HG02642 (cell line): ENCODE measurements around the gene PMS1.
"Not testable (repeated sequence)": the region's sequence is repeated elsewhere in the genome, so short reads cannot be mapped to it uniquely, and the experiment has no call there.

Experiments used
- ATAC-seq: cut with Tn5 transposase; IDR thresholded peaks from one replicate; pipeline ENCODE4 v1.9.1; 2021; ENCODE audit warnings: mild to moderate bottlenecking; ENCODE audit not compliant: unreplicated experiment, poor library complexity

Gene PMS1

DNA sequence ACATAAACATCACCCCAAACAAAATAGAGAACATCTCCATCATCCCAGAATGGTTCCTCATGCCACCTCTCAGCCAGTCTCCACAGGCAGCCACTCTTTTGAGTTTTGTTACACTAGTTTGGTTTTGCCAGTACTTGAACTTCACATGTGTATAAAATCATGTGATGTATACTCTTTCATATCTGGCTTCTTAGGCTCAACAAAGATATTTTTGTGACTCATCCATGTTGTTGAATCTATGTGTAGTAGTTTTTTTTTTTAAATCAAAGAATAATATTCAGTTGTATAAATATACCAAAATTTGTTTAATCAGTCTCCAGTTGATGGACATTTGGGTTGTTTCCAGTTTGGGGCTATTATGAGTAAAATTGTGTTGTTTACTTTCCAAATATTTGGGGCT lies 75.9 kb downstream of the PMS1 start:
- ATAC-seq, result no peak

DNA sequence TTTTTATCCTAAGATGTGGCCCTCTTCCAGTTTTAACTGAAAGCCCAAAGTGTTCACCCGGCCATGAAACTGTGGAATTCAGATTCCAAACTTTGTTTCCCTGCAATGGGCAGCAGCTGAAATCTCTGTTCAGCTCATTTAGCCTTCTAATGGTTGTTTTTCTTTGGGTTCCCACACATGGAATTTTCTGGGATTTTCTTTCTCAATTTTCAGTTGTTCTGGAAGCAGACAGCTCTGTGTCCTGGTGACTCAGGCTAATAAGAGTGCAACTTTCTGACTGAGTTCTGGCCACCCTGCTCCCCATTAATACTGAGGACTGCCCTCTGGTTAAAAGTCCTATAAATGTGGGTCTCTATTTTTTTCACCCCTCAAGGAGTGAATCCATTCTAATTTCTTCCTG lies 78.5 kb downstream of the PMS1 start:
- no peak for ATAC-seq

DNA sequence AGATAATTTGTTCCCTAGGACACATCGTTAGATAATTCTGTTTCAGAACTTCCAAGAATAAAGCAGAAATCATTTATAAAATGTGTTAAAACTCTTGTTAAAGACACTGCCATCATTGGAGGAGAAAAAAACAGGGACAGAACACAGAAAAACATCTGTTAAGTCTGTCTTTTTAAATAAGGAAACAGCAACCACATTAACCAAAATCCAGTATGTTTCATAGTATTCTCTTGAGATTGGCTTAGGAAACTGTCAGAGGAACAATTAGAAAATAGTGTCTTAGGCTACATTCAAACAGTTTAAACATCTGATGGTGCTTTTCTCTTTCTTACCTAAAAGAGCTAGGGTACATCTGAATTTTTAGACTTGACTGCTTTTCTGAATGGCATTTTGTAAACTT lies 81.6 kb downstream of the PMS1 start:
- ATAC-seq, result no peak

DNA sequence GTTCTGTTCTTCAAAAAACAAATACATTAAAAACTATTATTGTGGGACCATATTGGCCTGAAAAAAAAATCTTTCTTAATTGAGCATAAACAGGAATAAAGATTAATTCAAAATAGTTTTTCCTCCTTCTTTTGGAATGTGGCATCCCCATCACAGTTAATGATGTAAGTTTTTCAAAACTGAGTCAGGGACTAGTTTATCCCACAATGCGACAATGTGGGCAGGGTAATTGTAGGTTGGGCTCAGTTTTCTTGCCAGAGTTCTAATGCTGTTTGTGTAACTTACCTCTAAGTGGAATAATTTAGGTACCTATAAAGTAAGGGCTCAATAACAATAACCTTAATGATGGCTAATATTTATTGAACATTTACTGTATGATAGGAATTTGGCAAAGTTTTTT lies 82.0 kb downstream of the PMS1 start:
- ATAC-seq, result no peak

DNA sequence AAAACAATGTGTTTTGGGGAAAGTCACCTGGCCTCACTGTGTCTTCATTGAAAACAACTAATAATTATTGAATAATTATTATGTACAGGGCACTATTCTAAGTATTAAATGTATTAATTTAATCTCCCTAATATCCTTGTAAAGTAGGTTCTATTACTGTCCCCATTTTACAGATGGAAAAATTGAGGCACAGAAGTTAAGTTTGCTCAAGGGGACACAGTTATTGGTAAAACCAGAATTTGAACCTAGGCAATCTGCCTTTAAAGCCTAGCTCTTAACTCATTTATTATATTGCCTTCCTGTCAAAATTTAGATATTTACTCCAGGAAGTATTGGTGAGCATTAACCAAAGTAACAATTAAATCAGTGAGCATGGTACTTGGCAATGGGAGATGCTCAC lies 84.6 kb downstream of the PMS1 start:
- ATAC-seq, result no peak

DNA sequence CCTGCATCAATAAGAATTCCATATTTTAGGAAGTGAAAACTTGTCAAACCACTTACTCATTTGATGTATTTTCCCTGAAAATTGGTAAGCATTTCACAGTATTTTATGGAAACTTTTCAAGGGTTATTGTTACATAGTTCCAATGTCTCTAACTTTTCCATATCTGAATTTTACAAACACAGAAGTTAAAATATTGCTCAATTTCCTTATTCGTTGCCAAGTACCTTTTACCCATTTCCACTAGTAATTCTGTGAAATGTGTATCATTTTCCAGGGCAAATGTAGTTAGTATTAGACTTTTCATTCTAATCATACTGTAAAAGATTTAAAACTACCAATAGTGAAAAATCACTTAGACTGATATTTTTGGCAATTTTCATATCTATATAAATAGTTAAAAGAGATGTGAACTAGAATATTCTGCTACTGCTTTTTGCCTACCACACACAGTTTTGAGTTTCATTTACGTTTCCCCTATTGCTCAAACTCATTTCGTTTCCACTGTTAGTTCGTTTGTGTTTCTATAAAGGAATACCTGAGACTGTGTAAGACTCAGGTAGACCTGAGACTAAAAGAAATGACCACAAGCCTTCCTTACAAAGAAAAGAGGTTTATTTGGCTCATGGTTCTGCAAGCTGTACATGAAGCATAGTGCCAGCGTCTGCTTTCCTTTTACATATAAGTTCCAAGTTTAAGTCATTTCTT lies 86.3 kb downstream of the PMS1 start:
- ATAC-seq, result no peak

DNA sequence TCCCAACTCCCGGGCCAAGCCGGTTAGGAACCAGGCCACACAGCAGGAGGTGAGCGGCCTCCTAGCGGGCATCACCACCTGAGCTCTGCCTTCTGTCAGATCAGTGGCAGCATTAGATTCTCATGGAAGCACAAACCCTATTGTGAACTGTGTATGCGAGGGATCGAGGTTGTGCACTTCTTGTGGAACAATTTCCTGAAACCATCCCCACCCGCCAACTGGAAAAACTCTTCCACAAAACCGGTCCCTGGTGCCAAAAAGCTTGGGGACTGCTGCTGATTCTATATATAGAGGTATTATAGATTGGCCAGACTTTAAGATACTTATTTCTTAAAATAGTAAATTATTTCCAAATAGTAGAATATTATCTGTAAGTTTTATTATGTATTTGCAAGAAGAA lies 89.4 kb downstream of the PMS1 start:
- no peak for ATAC-seq

- no peak for ATAC-seq
These were observed 90.5 kb downstream of the PMS1 start for GRCh38 chr2:189874586-189875320.

GRCh38 chr2:189876271-189876670 lies 92.0 kb downstream of the PMS1 start:
- no peak for ATAC-seq

DNA sequence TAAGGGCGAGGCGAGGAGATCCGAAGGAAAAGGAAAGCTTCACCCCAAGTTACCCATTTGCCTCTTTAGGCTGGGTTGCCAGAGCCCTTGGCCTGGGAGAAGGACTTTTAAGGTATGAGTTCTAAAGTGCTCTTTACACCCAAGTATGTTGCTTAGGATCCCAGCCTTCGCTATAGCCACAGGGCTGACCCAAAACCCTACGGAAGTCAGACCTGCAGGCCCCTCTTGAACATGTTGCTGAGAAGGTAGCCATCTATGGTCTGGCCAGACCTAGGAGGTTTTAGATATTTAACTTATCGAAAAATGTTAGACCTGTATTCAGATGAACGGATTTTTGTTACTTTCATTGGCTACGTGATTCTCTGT lies 95.4 kb downstream of the PMS1 start:
- no peak for ATAC-seq

DNA sequence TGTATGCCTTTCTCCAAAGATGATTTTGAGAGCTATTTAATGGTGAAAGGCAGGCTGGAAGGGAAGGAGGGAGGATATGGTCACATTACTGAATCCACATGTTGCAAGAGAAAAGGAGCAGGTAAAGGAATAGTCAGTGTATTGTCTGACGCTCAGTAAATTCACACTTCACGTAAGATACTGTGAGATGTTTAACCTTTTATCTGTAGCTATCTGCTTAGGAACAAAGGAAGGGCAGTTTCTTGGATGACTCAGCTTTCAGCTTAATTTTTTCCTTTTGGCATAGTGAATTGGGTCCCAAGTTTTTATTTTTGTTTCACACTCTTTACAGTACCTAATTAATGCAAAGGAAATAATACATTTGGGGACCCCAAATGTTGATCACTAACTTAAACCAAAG lies 96.2 kb downstream of the PMS1 start:
- ATAC-seq, result no peak

DNA sequence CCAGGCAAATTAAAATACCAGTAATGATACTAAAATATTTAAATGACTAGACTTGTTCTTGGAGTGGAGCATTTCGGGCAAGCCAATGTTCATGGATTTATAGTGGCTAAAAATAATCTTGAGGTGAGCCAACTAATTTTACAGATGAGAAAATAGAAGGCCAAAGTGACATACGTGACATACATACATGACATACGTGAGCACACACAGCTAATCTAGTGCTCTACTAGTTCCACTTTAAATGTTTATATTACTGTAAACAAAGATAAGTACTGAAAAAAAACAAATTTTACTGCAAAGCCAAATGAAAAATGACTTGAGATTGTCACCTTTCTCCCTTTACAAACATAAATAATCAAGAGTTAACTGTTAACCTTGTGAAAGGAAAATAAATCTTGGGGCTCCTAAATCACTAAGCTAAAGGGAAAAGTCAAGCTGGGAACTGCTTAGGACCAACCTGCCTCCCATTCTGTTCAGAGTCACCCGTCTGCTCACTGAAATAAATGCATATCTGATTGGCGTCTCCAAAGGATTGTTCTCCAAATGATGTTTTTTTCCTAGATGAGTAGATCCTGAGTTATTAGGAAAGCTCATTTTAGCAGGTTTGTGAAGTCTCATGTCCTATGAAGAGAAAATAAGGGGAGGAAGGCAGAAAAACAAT lies 96.7 kb downstream of the PMS1 start:
- ATAC-seq, result no peak

- ATAC-seq, result no peak
These were observed 101.1 kb downstream of the PMS1 start for GRCh38 chr2:189885368-189885767.

DNA sequence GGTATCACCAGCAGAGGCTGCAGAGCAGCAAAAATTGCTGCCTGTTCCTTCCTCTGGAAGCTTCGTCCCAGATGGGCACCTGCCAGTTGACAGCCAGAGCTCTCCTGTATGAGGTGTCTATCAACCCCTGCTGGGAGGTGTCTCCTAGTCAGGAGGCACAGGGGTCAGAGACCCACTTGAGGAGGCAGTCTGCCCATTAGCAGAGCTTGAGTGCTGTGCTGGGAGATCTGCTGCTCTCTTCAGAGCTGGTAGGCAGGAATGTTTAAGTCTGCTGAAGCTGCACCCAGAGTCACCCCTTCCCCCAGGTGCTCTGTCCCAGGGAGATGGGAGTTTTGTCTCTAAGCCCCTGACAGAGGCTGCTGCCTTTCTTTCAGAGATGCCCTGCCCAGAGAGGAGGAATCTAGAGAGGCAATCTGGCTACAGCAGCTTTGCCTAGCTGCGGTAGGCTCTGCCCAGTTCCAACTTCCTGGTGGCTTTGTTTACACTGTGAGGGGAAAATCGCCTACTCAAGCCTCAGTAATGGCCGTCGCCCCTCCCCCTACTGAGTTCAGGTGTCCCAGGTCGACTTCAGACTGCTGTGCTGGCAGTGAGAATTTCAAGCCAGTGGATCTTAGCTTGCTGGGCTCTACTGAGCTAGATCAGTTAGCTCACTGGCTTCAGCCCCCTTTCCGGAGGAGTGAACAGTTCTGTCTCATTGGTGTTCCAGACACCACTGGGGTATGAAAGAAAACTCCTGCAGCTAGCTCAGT lies 108.5 kb downstream of the PMS1 start:
- not testable (repeated sequence) for ATAC-seq

GRCh38 chr2:189896809-189897208 lies 112.6 kb downstream of the PMS1 start:
- ATAC-seq, result no peak

DNA sequence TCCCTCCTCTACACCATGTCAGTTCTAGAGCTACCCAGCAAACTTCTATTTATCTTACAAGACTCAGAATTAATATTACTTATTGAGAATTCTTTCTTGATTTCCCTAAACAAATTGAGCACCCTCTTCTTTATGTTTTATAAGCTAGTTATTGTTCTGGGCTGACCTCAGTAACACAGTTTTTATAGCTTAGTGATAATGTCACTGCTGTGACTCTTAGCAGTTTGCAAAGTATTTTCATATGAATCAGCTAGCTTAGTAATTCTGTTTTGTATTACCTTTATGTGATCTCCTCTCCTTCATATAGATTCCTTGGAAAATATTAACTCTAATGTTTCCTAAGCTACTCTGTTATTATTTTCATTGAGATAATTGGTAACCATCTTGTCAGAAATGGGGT lies 114.9 kb downstream of the PMS1 start:
- no peak for ATAC-seq

GRCh38 chr2:189900726-189901125 lies 116.5 kb downstream of the PMS1 start:
- no peak for ATAC-seq

GRCh38 chr2:189901664-189902063 lies 117.4 kb downstream of the PMS1 start:
- ATAC-seq, result no peak

- no peak for ATAC-seq
These were observed 129.6 kb downstream of the PMS1 start for GRCh38 chr2:189913821-189914220.

DNA sequence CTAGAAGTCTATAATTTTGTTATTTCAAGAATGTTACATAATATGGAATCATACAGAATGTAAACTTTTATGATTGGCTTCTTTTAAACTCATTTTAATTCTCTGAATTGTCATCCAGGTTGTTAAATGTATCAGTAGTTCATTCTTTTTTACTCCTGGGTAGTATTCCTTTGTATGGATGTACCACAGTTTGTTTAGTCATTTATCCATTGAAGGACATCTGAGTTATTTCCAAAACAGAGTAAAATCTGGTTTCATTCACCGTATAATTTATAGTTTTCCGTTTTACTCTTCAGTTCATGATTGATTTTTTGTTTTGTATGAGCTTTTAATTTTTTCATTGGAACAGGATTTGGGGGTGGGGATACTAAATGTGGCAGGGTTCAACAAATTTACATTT lies 132.4 kb downstream of the PMS1 start:
- ATAC-seq, result no peak
